OCI-LY7 (cell line): ENCODE data around the gene KLB. TPM values are rescaled to one million over a fixed set of nuclear protein-coding genes. Genes with fewer than 3 reads are reported as not detected.

ENCODE experiments used
- BruUV-seq: library from RNA; stranded (reverse); fragments of 400-500 nt; replicated peaks from 2 replicates; lab custom pipeline; 2021; lab: Mats Ljungman, UMichigan
- CTCF ChIA-PET: fragments of 300-600 bp; sonication (Branson Sonifier 250); formaldehyde crosslinking; loops from one replicate; lab custom pipeline; 2022; ENCODE audit warnings: antibody characterized with exemption; ENCODE audit not compliant: unreplicated experiment; lab: Charles Lee
- POLR2A ChIA-PET: fragments of 300-600 bp; sonication (Branson Sonifier 250); formaldehyde crosslinking; loops from one replicate; lab custom pipeline; 2022; ENCODE audit warnings: antibody characterized with exemption; lab: Charles Lee
- DNase-seq: peaks from one replicate; pipeline ENCODE4 v3.0.0-alpha.2; 2015; ENCODE audit warnings: low spot score
- H2AFZ ChIP-seq: fragments of 200-600 bp; sonication (generic), shearing (Covaris generic); 2 replicates; pipeline ENCODE4 v1.6.1; 2014; ENCODE audit warnings: mild to moderate bottlenecking, antibody characterized with exemption, low read length, moderate library complexity
- H3K27ac ChIP-seq: fragments of 200-600 bp; sonication (generic); 2 replicates; pipeline ENCODE4 v1.5.1; 2014; ENCODE audit warnings: mixed run types, low read depth, mild to moderate bottlenecking, moderate library complexity, low read length, inconsistent platforms; ENCODE audit not compliant: poor library complexity, severe bottlenecking
- H3K36me3 ChIP-seq: fragments of 200-600 bp; sonication (generic); 2 replicates; pipeline ENCODE4 v1.6.1; 2014; ENCODE audit warnings: mild to moderate bottlenecking, antibody characterized with exemption, low read length, moderate library complexity, mixed read lengths; ENCODE audit not compliant: insufficient read depth
- H3K4me1 ChIP-seq: fragments of 200-600 bp; sonication (generic); 2 replicates; pipeline ENCODE4 v1.5.1; 2014; ENCODE audit warnings: mild to moderate bottlenecking, low read length; ENCODE audit not compliant: insufficient read depth, poor library complexity, severe bottlenecking
- H3K4me2 ChIP-seq: fragments of 200-600 bp; sonication (generic); 2 replicates; pipeline ENCODE4 v1.6.1; 2014; ENCODE audit warnings: mild to moderate bottlenecking, low read length
- H3K4me3 ChIP-seq: fragments of 200-600 bp; sonication (generic); 2 replicates; pipeline ENCODE4 v1.5.1; 2014; ENCODE audit warnings: mild to moderate bottlenecking, low read depth, low read length; ENCODE audit not compliant: poor library complexity, severe bottlenecking
- H3K79me2 ChIP-seq: fragments of 200-600 bp; sonication (generic); 2 replicates; pipeline ENCODE4 v1.6.1; 2016; ENCODE audit warnings: low read depth, mild to moderate bottlenecking, low read length, moderate library complexity, mixed read lengths; ENCODE audit not compliant: insufficient read depth
- H3K9me2 ChIP-seq: fragments of 200-600 bp; sonication (generic); 2 replicates; pipeline ENCODE4 v1.6.1; 2016; ENCODE audit warnings: mild to moderate bottlenecking, low read length, mixed read lengths; ENCODE audit not compliant: insufficient read depth
- H3K9me3 ChIP-seq: fragments of 200-600 bp; sonication (generic); 2 replicates; pipeline ENCODE4 v1.6.1; 2014; ENCODE audit warnings: mild to moderate bottlenecking, mixed run types, low read length, mixed read lengths
- H4K20me1 ChIP-seq: fragments of 200-600 bp; sonication (generic); 2 replicates; pipeline ENCODE4 v1.6.1; 2014; ENCODE audit warnings: mild to moderate bottlenecking, antibody characterized with exemption, low read length, moderate library complexity, mixed read lengths; ENCODE audit not compliant: insufficient read depth
- EZH2phosphoT487 ChIP-seq: fragments of 200-600 bp; sonication (generic); IDR thresholded peaks from 2 replicates; pipeline ENCODE4 v1.6.1; 2018; ENCODE audit warnings: low read depth, borderline replicate concordance, mild to moderate bottlenecking, mixed run types, antibody characterized with exemption, low read length, moderate library complexity, mixed read lengths
- intact Hi-C: fragments of 100-400 bp; cut with micrococcal nuclease; formaldehyde crosslinking; loops from one replicate; pipeline ENCODE4 v1.10.0; 2022; ENCODE audit not compliant: unreplicated experiment
- total RNA-seq, 2 experiments: library from RNA; depleted of rRNA in 1 of 2; stranded (reverse); fragments of >200 nt in 1 of 2; shearing (Covaris generic) in 1 of 2; gene quantifications; 2 replicates each; pipeline ENCODE4 v1.2.3, GENCODE V29; 2014 to 2022
- TF ChIP-seq, protein P1 (sequence below): fragments of 200-600 bp; sonication (generic); conservative IDR thresholded peaks from 2 replicates; pipeline ENCODE4 v1.5.1; 2014; ENCODE audit warnings: mild to moderate bottlenecking, antibody characterized with exemption, low read length, moderate library complexity, mixed read lengths

Gene KLB
- total RNA-seq, 2 experiments from 2014 or later, result not detected

DNA sequence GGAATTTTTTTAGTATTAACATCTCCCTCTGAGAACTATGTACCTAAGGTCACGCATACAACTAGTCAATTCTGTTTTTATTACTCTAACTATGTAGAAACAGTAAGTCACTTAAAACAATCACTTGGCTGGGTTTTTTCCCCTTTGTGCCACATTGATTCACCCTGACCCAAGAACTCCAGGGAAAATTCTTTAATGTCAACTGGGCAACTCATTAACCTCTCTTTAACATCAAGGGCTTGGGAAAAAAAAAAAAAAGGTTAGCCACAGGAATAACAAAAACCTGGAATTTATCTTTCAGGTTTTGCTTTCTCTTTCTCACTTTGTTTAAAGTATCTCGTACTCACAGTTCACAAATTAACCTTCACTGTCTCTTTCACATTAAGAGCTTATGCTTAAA is 43.9 kb downstream of the KLB start:
- Histone ChIP-seq H4K20me1 (peaks cover 31% of the 10 kb centered on the region), H3K9me2 (no peaks in the 10 kb centered on the region), H2AFZ (no peak overlapping the region), H3K27ac (no peak overlapping the region), H3K4me1 (peaks cover 23% of the 10 kb centered on the region), H3K79me2 (peaks cover 23% of the 10 kb centered on the region), H3K36me3 (peaks cover 82% of the 10 kb centered on the region), H3K9me3 (no peaks in the 10 kb centered on the region), H3K4me3 (no peak overlapping the region), H3K4me2 (no peak overlapping the region)
- ChIA-PET POLR2A (interaction anchor here (0.7 kb wide), 2 partner anchors 14 to 714 kb away, joined by 4 to 5 read pairs; no protein-coding TSS in a partner anchor), CTCF (no interaction called here)
- no peak for TF ChIP-seq EZH2phosphoT487
- TF ChIP-seq, protein P1, sequence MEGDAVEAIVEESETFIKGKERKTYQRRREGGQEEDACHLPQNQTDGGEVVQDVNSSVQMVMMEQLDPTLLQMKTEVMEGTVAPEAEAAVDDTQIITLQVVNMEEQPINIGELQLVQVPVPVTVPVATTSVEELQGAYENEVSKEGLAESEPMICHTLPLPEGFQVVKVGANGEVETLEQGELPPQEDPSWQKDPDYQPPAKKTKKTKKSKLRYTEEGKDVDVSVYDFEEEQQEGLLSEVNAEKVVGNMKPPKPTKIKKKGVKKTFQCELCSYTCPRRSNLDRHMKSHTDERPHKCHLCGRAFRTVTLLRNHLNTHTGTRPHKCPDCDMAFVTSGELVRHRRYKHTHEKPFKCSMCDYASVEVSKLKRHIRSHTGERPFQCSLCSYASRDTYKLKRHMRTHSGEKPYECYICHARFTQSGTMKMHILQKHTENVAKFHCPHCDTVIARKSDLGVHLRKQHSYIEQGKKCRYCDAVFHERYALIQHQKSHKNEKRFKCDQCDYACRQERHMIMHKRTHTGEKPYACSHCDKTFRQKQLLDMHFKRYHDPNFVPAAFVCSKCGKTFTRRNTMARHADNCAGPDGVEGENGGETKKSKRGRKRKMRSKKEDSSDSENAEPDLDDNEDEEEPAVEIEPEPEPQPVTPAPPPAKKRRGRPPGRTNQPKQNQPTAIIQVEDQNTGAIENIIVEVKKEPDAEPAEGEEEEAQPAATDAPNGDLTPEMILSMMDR, result no peak
- BruUV-seq, result no TSS peak
- DNase-seq, result no peak
- intact Hi-C loops, result loop anchor here (10.0 kb wide), 1 partner anchor 686 kb away; no protein-coding TSS in a partner anchor

DNA sequence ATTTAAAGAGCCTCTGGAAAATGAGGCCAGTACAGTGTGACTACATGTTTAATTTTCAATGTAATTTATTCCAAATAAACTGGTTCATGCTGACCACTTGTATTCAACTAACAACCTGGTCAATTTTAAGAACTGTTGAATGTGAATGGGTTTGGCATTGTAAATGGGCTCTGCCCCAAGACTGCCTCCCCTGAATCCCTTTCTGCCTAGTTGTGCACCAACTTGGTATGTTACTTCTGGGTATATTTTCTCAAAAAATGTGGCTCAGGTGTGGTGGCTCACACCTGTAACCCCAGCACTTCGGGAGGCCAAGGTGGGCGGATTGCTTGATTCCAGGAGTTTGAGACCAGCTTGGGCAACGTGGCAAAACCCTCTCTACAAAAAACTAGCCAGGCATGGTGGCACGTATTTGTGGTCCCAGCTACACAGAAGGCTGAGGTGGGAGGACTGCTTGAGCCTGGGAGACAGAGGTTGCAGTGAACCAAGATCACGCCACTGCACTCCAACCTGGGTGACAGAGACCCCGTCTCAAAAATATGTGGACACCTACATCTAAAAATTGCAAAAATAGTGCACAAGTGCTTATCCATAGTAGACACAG is 44.8 kb downstream of the KLB start:
- TF ChIP-seq, protein P1, result no peak
- TF ChIP-seq EZH2phosphoT487, result no peak
- Histone ChIP-seq H3K79me2 (peaks cover 32% of the 10 kb centered on the region), H3K27ac (no peak overlapping the region), H3K4me2 (no peak overlapping the region), H3K9me3 (no peaks in the 10 kb centered on the region), H3K9me2 (no peaks in the 10 kb centered on the region), H3K4me1 (peaks cover 32% of the 10 kb centered on the region), H3K4me3 (no peak overlapping the region), H4K20me1 (peaks cover 37% of the 10 kb centered on the region), H2AFZ (no peak overlapping the region), H3K36me3 (peaks cover 91% of the 10 kb centered on the region)
- no TSS peak for BruUV-seq
- POLR2A ChIA-PET, result interaction anchor here (0.7 kb wide), 2 partner anchors 14 to 715 kb away, joined by 4 to 5 read pairs; no protein-coding TSS in a partner anchor
- CTCF ChIA-PET, result no interaction called here
- DNase-seq, result no peak
- intact Hi-C loops, result loop anchor here (10.0 kb wide), 1 partner anchor 687 kb away; no protein-coding TSS in a partner anchor
